Measurements from ENCODE around the gene COQ8B. TPM values are rescaled to one million over a fixed set of nuclear protein-coding genes. Genes with fewer than 3 reads are reported as not detected.

Gene COQ8B
- polyA plus RNA-seq, 1 donor (not counting 4 experiments of a cell fraction or from before 2014, with no cell fraction given) = 11.0 TPM

DNA sequence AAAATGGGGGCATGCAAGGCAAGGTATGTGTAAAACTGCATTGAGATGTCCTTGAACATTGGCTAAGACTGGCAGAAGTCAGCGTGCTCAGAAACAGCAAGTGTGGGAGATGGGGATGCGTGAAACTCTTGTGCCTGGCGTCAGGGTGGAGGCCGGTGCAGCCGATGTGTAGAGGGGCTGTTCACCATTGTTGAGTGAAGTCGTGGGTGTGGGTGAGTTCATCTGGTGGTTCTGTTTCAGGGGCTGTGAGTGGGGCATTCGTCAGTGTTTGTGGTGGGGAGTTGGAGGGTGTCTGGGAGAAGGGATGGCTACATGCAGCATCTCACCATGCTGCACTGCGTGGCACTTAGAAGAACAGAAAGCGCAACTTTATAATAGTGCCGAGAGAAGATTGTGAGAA lies 47.3 kb upstream of the COQ8B start:
- no peak for FAIRE-seq
- no peak for DNase-seq (ENCODE audit: low read depth, low spot score)
- Histone ChIP-seq H3K36me3 (ENCODE audit: control insufficient read depth in 2 of 2, extremely low read depth in 1 of 2, insufficient read depth in 2 of 2, low read length in 2 of 2) (peaks cover 54 to 59% of the 10 kb centered on the region in 2 experiments), H2AFZ (ENCODE audit: control insufficient read depth, low read length) (no peak overlapping the region), H3K9me3 (ENCODE audit: control insufficient read depth, low read depth, low read length) (no peaks in the 10 kb centered on the region), H4K20me1 (ENCODE audit: control insufficient read depth, extremely low read depth, insufficient read depth, low read length) (peaks cover 2% of the 10 kb centered on the region), H3K79me2 (ENCODE audit: control insufficient read depth, insufficient read depth, low read length) (peaks cover 22% of the 10 kb centered on the region), H3K9me1 (ENCODE audit: control insufficient read depth, extremely low read depth, insufficient read depth, low read length) (no peaks in the 10 kb centered on the region), H3K27ac (ENCODE audit: control insufficient read depth, insufficient read depth, low read length) (no peak overlapping the region), H3K4me2 (ENCODE audit: control insufficient read depth, extremely low read depth, insufficient read depth, low read depth, low read length) (no peak overlapping the region), H3K4me1 (ENCODE audit: control insufficient read depth, extremely low read depth, insufficient read depth, low read length) (no peaks in the 10 kb centered on the region), H3K27me3 (ENCODE audit: control insufficient read depth, extremely low read depth, insufficient read depth, low read length) (no peaks in the 10 kb centered on the region), H3K4me3 (ENCODE audit: control insufficient read depth in 2 of 3, extremely low read depth in 1 of 3, insufficient read depth in 2 of 3, low read depth in 1 of 3, low read length in 3 of 3) (no peak overlapping the region), H3K9ac (ENCODE audit: control insufficient read depth, extremely low read depth, insufficient read depth, low read length) (no peak overlapping the region)
- TF ChIP-seq, protein P1, sequence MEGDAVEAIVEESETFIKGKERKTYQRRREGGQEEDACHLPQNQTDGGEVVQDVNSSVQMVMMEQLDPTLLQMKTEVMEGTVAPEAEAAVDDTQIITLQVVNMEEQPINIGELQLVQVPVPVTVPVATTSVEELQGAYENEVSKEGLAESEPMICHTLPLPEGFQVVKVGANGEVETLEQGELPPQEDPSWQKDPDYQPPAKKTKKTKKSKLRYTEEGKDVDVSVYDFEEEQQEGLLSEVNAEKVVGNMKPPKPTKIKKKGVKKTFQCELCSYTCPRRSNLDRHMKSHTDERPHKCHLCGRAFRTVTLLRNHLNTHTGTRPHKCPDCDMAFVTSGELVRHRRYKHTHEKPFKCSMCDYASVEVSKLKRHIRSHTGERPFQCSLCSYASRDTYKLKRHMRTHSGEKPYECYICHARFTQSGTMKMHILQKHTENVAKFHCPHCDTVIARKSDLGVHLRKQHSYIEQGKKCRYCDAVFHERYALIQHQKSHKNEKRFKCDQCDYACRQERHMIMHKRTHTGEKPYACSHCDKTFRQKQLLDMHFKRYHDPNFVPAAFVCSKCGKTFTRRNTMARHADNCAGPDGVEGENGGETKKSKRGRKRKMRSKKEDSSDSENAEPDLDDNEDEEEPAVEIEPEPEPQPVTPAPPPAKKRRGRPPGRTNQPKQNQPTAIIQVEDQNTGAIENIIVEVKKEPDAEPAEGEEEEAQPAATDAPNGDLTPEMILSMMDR (optimal IDR thresholded peaks at IDR 0.05 in 1 of 3, IDR thresholded peaks at IDR 0.05 in 1 of 3, conservative IDR thresholded peaks at IDR 0.05 in 1 of 3; ENCODE audit: extremely low read depth in 1 of 3, insufficient read depth in 2 of 3, low read length in 3 of 3) = no peak
- TF ChIP-seq EZH2 (IDR thresholded peaks at IDR 0.05; ENCODE audit: low read length) = no peak
- dilution Hi-C loops (cut with MboI; ENCODE audit: extremely low pct_ligation_motif_present, low sequenced_read_pairs) = no loop called here

DNA sequence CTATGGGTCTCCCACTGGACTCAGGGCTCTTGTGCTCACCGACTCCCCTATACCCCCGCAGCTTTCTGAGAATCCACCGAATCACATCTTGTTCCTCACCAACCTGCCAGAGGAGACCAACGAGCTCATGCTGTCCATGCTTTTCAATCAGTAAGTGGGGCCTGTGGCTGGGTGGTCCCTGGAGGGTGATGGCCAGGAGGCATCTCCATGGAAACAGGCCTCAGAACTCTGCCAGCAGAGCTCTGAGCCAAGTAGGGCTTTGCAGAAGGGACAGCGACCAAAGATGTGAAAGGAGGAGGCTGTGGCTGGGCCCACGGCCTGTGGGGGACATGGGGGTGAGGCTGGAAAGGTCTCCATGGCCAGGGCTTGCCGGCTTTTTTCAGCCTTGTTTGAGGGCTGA lies 46.8 kb upstream of the COQ8B start:
- no peak for DNase-seq (ENCODE audit: low read depth, low spot score)
- H3K9me3 ChIP-seq (ENCODE audit: control insufficient read depth, low read depth, low read length) = no peaks in the 10 kb centered on the region
- H3K27me3 ChIP-seq (ENCODE audit: control insufficient read depth, extremely low read depth, insufficient read depth, low read length) = no peaks in the 10 kb centered on the region
- H3K4me1 ChIP-seq (ENCODE audit: control insufficient read depth, extremely low read depth, insufficient read depth, low read length) = no peaks in the 10 kb centered on the region
- peaks cover 2% of the 10 kb centered on the region for H4K20me1 ChIP-seq (ENCODE audit: control insufficient read depth, extremely low read depth, insufficient read depth, low read length)
- no peak for FAIRE-seq
- H2AFZ ChIP-seq (ENCODE audit: control insufficient read depth, low read length) = no peak overlapping the region
- H3K79me2 ChIP-seq (ENCODE audit: control insufficient read depth, insufficient read depth, low read length) = peaks cover 23% of the 10 kb centered on the region
- no peaks in the 10 kb centered on the region for H3K9me1 ChIP-seq (ENCODE audit: control insufficient read depth, extremely low read depth, insufficient read depth, low read length)
- H3K36me3 ChIP-seq (ENCODE audit: control insufficient read depth in 2 of 2, extremely low read depth in 1 of 2, insufficient read depth in 2 of 2, low read length in 2 of 2) = peaks cover 55 to 59% of the 10 kb centered on the region in 2 experiments
- dilution Hi-C loops (cut with MboI; ENCODE audit: extremely low pct_ligation_motif_present, low sequenced_read_pairs) = no loop called here
- no peak overlapping the region for H3K9ac ChIP-seq (ENCODE audit: control insufficient read depth, extremely low read depth, insufficient read depth, low read length)
- TF ChIP-seq, protein P1 (optimal IDR thresholded peaks at IDR 0.05 in 1 of 3, IDR thresholded peaks at IDR 0.05 in 1 of 3, conservative IDR thresholded peaks at IDR 0.05 in 1 of 3; ENCODE audit: extremely low read depth in 1 of 3, insufficient read depth in 2 of 3, low read length in 3 of 3) = no peak
- TF ChIP-seq EZH2 (IDR thresholded peaks at IDR 0.05; ENCODE audit: low read length) = no peak
- H3K4me2 ChIP-seq (ENCODE audit: control insufficient read depth, extremely low read depth, insufficient read depth, low read depth, low read length) = no peak overlapping the region
- no peak overlapping the region for H3K27ac ChIP-seq (ENCODE audit: control insufficient read depth, insufficient read depth, low read length)
- H3K4me3 ChIP-seq (ENCODE audit: control insufficient read depth in 2 of 3, extremely low read depth in 1 of 3, insufficient read depth in 2 of 3, low read depth in 1 of 3, low read length in 3 of 3) = no peak overlapping the region

All from keratinocyte (primary cell).